Nephron (organoid): ENCODE measurements around the gene HS6ST2.

Experiments
- H3K27ac Mint-ChIP-seq, 3 experiments: 2 replicates each; pipeline ENCODE4 v1.8.0; 2020; ENCODE audit warnings: mixed read lengths in 3 of 3, mild to moderate bottlenecking in 2 of 3, moderate library complexity in 1 of 3
- H3K27me3 Mint-ChIP-seq: 2 replicates; pipeline ENCODE4 v1.8.0; 2021; ENCODE audit warnings: low read depth, mild to moderate bottlenecking, moderate library complexity, mixed read lengths
- H3K36me3 Mint-ChIP-seq: 2 replicates; pipeline ENCODE4 v1.8.0; 2020; ENCODE audit warnings: low read depth, mixed read lengths
- H3K4me1 Mint-ChIP-seq: 2 replicates; pipeline ENCODE4 v1.8.0; 2020; ENCODE audit warnings: mixed read lengths
- H3K4me3 Mint-ChIP-seq, 3 experiments: 2 replicates each; pipeline ENCODE4 v1.8.0; 2020; ENCODE audit warnings: mild to moderate bottlenecking in 3 of 3, mixed read lengths in 3 of 3, moderate library complexity in 2 of 3
- H3K9me3 Mint-ChIP-seq: 2 replicates; pipeline ENCODE4 v1.8.0; 2020; ENCODE audit warnings: mixed read lengths
- TF ChIP-seq, protein P1 (sequence below), 3 experiments: fragments of 200-600 bp; sonication (generic); IDR thresholded peaks; one replicate each; pipeline ENCODE4 v1.5.0; 2021; ENCODE audit warnings: antibody characterized with exemption in 3 of 3; ENCODE audit not compliant: unreplicated experiment in 3 of 3

The HS6ST2 gene

DNA sequence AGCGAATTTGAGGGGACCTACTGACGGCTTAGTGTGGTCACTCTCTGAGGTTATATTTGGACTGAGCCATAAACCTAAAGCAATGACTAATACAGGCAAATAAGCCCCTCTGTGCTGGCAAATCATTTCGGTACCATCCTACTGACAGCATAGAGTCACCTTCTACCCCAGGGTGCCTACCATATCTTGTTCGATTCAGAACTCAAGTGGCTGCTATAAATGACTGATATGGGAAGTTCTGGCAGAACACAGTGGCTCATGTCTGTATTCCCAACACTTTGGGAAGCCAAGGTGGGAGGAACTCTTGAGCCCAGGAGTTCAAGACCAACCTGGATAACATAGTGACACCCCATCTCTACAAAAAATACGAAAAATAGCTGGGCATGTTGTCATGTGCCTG, 243.5 kb downstream of the HS6ST2 start:
- Mint-ChIP-seq H3K9me3 (no peaks in the 10 kb centered on the region), H3K36me3 (no peaks in the 10 kb centered on the region), H3K4me3 (no peak overlapping the region), H3K27ac (no peak overlapping the region), H3K27me3 (no peaks in the 10 kb centered on the region), H3K4me1 (peaks cover 66% of the 10 kb centered on the region)
- TF ChIP-seq, protein P1, sequence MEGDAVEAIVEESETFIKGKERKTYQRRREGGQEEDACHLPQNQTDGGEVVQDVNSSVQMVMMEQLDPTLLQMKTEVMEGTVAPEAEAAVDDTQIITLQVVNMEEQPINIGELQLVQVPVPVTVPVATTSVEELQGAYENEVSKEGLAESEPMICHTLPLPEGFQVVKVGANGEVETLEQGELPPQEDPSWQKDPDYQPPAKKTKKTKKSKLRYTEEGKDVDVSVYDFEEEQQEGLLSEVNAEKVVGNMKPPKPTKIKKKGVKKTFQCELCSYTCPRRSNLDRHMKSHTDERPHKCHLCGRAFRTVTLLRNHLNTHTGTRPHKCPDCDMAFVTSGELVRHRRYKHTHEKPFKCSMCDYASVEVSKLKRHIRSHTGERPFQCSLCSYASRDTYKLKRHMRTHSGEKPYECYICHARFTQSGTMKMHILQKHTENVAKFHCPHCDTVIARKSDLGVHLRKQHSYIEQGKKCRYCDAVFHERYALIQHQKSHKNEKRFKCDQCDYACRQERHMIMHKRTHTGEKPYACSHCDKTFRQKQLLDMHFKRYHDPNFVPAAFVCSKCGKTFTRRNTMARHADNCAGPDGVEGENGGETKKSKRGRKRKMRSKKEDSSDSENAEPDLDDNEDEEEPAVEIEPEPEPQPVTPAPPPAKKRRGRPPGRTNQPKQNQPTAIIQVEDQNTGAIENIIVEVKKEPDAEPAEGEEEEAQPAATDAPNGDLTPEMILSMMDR (IDR thresholded peaks at IDR 0.05; ENCODE audit: unreplicated experiment in 3 of 3), result no peak

DNA sequence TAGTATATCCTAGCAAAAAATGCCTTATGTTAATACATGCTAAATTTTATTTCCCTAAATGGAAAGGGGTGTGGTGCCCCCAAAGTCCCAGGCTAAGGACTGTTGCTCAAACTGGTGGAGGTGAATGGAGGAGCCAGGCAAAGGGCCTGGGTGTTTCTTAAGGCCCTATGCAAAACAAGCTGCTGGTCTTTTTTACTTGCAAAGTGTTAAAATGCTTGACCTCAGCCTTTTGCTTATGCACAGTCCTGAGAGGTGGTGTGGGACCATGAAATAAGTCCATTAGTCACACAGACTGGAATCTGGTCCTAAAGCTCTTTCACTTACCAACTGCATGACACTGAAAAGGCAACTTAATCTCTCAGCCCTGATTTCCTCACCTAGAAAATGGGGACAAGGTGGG, 246.1 kb downstream of the HS6ST2 start:
- H3K9me3 Mint-ChIP-seq, result no peaks in the 10 kb centered on the region
- no peak overlapping the region for H3K4me3 Mint-ChIP-seq
- H3K27ac Mint-ChIP-seq, result no peak overlapping the region
- TF ChIP-seq, protein P1 (IDR thresholded peaks at IDR 0.05; ENCODE audit: unreplicated experiment in 3 of 3), result no peak
- peaks cover 75% of the 10 kb centered on the region for H3K4me1 Mint-ChIP-seq
- H3K27me3 Mint-ChIP-seq, result no peaks in the 10 kb centered on the region
- H3K36me3 Mint-ChIP-seq, result no peaks in the 10 kb centered on the region

DNA sequence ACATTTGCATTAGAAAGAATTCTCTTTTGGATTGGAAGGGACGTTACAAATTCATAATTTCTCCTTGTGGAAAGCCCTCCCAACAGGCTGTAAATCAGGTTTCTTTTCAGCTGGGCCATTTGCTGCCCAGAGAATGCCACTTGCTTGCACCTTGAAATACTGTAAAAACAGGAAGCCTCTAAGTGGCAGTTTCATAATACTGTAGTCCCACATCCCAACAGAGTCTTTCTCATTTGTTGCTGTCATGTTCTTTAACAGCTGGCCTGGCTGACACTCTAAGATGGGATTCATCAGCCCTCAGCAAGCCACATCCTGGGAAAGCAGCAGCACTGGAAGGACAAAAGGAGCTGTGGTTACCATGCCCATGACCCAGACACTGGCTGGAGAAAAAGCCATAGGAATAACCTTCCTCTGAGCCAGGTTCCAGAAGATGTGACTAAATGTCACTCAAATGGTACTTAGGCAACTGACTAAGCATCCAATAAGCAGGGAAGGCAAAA, 247.7 kb downstream of the HS6ST2 start:
- Mint-ChIP-seq H3K27me3 (no peaks in the 10 kb centered on the region), H3K27ac (peak overlapping the region in 2 of 3 experiments; percentile 45 to 73), H3K4me1 (peaks cover 59% of the 10 kb centered on the region), H3K9me3 (no peaks in the 10 kb centered on the region), H3K4me3 (no peak overlapping the region), H3K36me3 (no peaks in the 10 kb centered on the region)
- TF ChIP-seq, protein P1 (IDR thresholded peaks at IDR 0.05; ENCODE audit: unreplicated experiment in 3 of 3), result no peak

DNA sequence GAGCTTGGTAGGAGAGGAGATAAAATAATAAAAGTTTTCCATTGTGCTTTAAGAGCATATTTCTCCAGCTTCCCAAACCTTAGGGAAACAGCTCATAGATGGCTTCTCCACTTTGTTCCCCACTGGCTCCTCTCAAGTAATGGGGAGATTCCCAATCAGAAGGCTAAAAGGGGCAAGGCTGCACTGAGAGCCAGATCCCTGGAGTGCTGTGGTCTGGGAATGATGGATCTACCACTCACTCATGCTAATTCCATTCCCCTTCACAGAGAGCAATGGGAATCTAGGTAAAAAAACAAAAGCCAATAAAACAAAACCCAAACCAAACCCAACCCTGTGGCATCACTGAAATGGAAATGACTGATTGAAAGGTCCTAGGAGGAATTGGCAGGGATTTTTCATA, 249.9 kb downstream of the HS6ST2 start:
- H3K4me1 Mint-ChIP-seq, result peaks cover 57% of the 10 kb centered on the region
- H3K36me3 Mint-ChIP-seq, result no peaks in the 10 kb centered on the region
- no peaks in the 10 kb centered on the region for H3K27me3 Mint-ChIP-seq
- TF ChIP-seq, protein P1 (IDR thresholded peaks at IDR 0.05; ENCODE audit: unreplicated experiment in 3 of 3), result no peak
- H3K4me3 Mint-ChIP-seq, result no peak overlapping the region
- H3K9me3 Mint-ChIP-seq, result no peaks in the 10 kb centered on the region
- peak overlapping the region in 1 of 3 experiments; percentile 12 for H3K27ac Mint-ChIP-seq

DNA sequence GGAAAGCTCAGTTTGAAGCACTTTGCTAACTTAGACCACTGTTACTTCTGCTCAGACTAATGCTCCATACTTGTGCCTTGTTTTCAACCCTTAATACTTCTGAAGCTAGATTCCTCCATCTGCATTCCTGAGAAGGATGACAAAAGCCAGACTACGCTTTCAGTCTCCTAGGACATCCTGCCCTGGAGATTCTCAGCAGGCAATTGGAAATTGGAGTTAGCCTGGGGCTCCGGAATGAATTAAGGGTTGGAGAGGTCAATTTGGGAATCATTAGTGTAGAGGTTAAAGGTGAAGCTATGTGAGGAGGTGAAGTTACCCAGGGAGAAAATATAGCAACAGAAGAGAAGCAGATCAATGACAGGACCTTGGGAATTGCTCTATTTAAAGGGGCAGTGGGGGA, 253.7 kb downstream of the HS6ST2 start:
- Mint-ChIP-seq H3K4me3 (no peak overlapping the region), H3K36me3 (no peaks in the 10 kb centered on the region), H3K4me1 (peaks cover 30% of the 10 kb centered on the region), H3K27me3 (no peaks in the 10 kb centered on the region), H3K27ac (no peak overlapping the region), H3K9me3 (no peaks in the 10 kb centered on the region)
- TF ChIP-seq, protein P1 (IDR thresholded peaks at IDR 0.05; ENCODE audit: unreplicated experiment in 3 of 3), result no peak

DNA sequence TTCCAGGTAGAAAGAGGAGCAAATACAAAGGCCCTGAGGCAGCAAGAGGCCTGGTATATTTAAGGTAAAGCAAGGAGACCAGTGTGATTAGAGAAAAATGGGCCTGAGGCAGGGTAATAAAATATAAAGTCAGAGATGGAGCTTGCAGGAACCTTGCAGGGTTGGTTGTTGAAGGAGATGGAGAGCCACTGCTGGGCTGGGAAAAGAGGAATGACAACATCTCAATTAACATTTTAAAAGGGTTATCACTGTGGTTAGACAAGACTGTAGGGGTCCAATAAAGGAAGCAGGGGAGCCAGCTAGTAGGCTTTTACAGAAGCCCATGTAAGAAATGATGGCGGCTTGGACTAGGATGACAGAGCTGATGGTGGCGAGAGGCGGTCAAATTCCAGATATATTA, 264.0 kb downstream of the HS6ST2 start:
- Mint-ChIP-seq H3K9me3 (no peaks in the 10 kb centered on the region), H3K27ac (no peak overlapping the region), H3K36me3 (no peaks in the 10 kb centered on the region), H3K27me3 (no peaks in the 10 kb centered on the region), H3K4me1 (peaks cover 20% of the 10 kb centered on the region), H3K4me3 (no peak overlapping the region)
- TF ChIP-seq, protein P1 (IDR thresholded peaks at IDR 0.05; ENCODE audit: unreplicated experiment in 3 of 3), result no peak
